Suppressor macrophage (primary cell): ENCODE measurements around the gene USP8.

ENCODE experiments used
- DNase-seq, 4 experiments: peaks; one replicate each; pipeline ENCODE4 v3.0.0-alpha.2; 2020 to 2022

USP8 gene

GRCh38 chr15:50546566-50546965, 122.4 kb downstream of the USP8 start, which contains the start of gene USP50:
TSS of gene USP50 (minus strand) at chr15:50546666. CDS start at chr15:50546525, 141 bp downstream.
- DNase-seq = no peak

GRCh38 chr15:50549326-50549725, 125.1 kb downstream of the USP8 start:
- no peak for DNase-seq

- DNase-seq = no peak
These were observed 128.0 kb downstream of the USP8 start for GRCh38 chr15:50552238-50552637.

- DNase-seq = no peak
These were observed 132.6 kb downstream of the USP8 start for GRCh38 chr15:50556642-50557371.

DNA sequence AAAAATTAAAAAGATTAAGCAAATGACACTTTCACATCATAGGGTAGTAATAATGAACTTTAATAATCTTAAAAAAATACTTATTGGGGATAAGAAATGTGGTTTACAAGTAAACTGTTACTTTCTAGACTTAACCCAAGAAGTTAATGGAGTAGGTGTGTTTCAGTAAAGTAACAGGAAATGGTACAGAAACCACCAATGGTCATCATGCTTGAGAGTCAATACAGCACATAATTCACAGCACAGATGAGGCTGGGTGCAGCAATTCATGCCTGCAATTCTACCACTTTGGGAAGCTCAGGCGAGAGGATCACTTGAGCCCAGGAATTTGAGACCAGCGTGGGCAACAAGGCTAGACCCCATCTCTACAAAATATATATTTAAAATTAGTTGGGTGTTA, 133.8 kb downstream of the USP8 start:
- DNase-seq = no peak

DNA sequence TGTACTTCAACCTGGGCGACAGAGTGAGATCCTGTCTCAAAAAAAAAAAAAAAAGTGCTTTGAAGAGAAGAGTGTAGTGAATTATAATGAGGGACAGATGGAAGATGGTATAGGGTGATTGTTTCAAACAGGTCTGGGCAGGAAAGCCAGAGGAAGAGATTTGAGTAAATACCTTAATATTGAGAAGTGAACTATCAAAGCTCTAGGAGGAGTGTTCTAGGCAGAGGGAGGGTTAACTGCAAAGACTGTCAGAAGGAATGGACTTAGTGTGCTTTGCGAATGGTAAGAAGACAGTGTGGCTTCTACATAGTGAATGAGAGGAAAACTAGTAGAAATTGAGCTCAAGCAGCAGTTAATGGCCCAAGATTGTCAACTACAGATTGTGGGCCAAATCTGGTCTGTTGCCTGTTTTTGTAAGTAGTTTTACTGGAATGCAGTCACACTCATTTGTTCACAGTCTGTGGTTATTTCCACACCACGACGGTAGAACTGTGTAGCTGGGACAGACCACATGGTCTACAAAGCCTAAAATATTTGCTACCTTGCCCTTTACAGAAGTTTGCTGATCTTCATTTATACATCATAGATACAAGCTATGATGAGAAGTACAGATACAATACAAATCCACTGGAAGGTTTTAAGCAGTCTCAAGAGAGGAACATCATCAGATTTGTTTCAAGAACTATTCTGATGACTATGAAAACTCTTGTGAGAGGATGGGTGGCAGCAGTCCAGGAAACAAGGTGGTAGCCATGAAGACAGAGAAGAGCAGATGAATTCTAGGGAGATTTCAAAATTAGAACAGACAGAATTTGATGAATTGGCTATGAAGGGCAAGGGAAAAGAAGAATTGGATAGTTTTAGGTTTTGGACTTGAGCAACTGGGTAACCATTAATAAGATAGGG, 138.8 kb downstream of the USP8 start:
- DNase-seq = no peak

DNA sequence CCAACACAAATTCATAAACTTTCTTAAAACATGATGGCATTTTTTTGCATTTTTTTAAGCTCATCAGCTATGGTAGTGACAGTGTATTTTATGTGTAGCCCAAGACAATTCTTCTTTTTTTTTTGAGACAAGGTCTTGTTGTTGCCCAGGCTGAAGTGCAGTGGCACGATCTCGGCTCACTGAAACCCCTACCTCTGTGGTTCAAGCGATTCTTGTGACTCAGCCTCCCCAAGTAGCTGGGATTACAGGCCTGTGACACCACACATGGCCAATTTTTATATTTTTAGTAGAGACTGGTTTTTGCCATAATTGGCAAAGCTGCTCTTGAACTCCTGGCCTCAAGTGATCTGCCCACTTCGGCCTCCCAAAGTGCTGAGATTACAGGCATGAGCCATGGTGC, 139.6 kb downstream of the USP8 start:
- DNase-seq = no peak
